Tibial nerve (tissue), 3 donors: ENCODE measurements around the gene XCR1.

Experiments used
- CTCF ChIP-seq, 5 experiments: fragments of 200-600 bp in 3 of 5; fragments of 450-650 bp in 2 of 5; sonication (generic) in 3 of 5; IDR thresholded peaks; one replicate each; pipeline ENCODE4 v1.5.1; 2016 to 2019; ENCODE audit warnings: antibody characterized with exemption in 5 of 5, mild to moderate bottlenecking in 3 of 5, moderate library complexity in 2 of 5
- POLR2A ChIP-seq, 2 donors: fragments of 450-650 bp; IDR thresholded peaks; one replicate each; pipeline ENCODE4 v1.6.1; 2017; ENCODE audit warnings: antibody characterized with exemption in 2 of 2, mild to moderate bottlenecking in 2 of 2, moderate library complexity in 2 of 2

DNA sequence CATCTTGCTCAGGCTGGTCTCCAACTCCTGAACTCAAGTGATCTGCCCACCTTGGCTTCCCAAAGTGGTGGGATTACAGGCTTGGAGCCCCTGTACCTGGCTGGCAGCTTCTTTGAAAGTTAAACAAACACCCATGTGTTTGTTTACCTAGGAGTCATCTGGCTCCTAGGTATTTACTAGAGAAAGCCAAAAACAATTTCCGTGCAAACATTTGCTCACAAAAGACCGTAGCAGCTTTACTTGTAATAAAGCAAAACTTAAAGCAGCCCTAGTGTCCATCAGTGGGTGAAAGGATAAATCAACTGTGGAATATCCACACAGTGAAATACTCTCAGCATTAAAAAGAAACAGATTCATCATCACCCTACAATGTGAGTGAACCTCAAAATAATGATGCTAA is 29.4 kb upstream of the XCR1 start:
- TF ChIP-seq CTCF (IDR thresholded peaks at IDR 0.05) (no peak), POLR2A (IDR thresholded peaks at IDR 0.05) (no peak)
